HepG2 (cell line): ENCODE results near the gene ZDHHC14. TPM values are rescaled to one million over a fixed set of nuclear protein-coding genes. Genes with fewer than 3 reads are reported as not detected.

Source experiments
- ATAC-seq: fragments of 200-7000 bp; cut with Tn5 transposase; 3 replicates; pipeline ENCODE4 v1.9.1; 2020; ENCODE audit warnings: mild to moderate bottlenecking, moderate library complexity
- BruUV-seq: library from RNA; stranded (reverse); fragments of 400-500 nt; replicated peaks from 2 replicates; lab custom pipeline; 2021; lab: Mats Ljungman, UMichigan
- CTCF ChIA-PET: fragments of 300-600 bp; formaldehyde crosslinking; extraction: SDS; loops from one replicate; lab custom pipeline; 2021; ENCODE audit warnings: low total read pairs, inconsistent platforms, low intra/inter-chr PET ratio; lab: Yijun Ruan, JAX
- POLR2A ChIA-PET: fragments of 350-600 bp; sonication (Branson Sonifier 250); formaldehyde crosslinking; loops from one replicate; lab custom pipeline; 2020; ENCODE audit warnings: antibody characterized with exemption, inconsistent platforms; lab: Yijun Ruan, JAX
- DNase-seq: peaks from one replicate; pipeline ENCODE4 v3.0.0-alpha.2; 2015; ENCODE audit warnings: low spot score
- FAIRE-seq: peaks from 3 replicates; lab custom pipeline; 2011; peaks lifted over from hg19 to GRCh38; lab: Jason Lieb, UNC
- H2AFZ ChIP-seq: one replicate; pipeline ENCODE4 v1.6.1; 2011; ENCODE audit warnings: low read length, inconsistent platforms
- H3K27ac ChIP-seq: fragments of 300-600 bp; 3 replicates; pipeline ENCODE4 v1.8.0; 2011; ENCODE audit warnings: mixed run types, mild to moderate bottlenecking, mixed read lengths, low read length, inconsistent platforms; ENCODE audit not compliant: insufficient read depth; ENCODE audit errors: extremely low read length
- H3K27me3 ChIP-seq, 2 experiments: fragments of 200-600 bp in 1 of 2; 2 replicates in 1 of 2; 3 replicates in 1 of 2; pipeline versions ENCODE4 v1.6.0 to v1.8.0; 2011; ENCODE audit warnings: low read length in 2 of 2, mild to moderate bottlenecking in 2 of 2, moderate library complexity in 2 of 2, inconsistent platforms in 1 of 2; ENCODE audit not compliant: insufficient read depth in 2 of 2, control insufficient read depth in 1 of 2
- H3K36me3 ChIP-seq, 2 experiments: fragments of 200-600 bp in 1 of 2; replicated peaks in 1 of 2; 2 replicates in 1 of 2; 3 replicates in 1 of 2; pipeline versions ENCODE4 v1.5.1 to v1.8.0; 2011; ENCODE audit warnings: low read length in 2 of 2, inconsistent platforms in 1 of 2; ENCODE audit not compliant: insufficient read depth in 2 of 2, control insufficient read depth in 1 of 2
- H3K4me1 ChIP-seq: 2 replicates; pipeline ENCODE4 v1.5.1; 2012; ENCODE audit warnings: low read length, inconsistent platforms; ENCODE audit not compliant: insufficient read depth
- H3K4me2 ChIP-seq: 2 replicates; pipeline ENCODE4 v1.6.0; 2011; ENCODE audit warnings: low read depth, low read length, inconsistent platforms
- H3K4me3 ChIP-seq, 3 experiments: fragments of 200-600 bp in 1 of 3; sonication (generic), shearing (Covaris generic) in 1 of 3; replicated peaks in 1 of 3; 2 replicates each; pipeline ENCODE4 v1.5.1; 2011 to 2016; ENCODE audit warnings: low read length in 3 of 3, inconsistent platforms in 2 of 3, low read depth in 2 of 3, mild to moderate bottlenecking in 2 of 3, control low read depth in 1 of 3, mixed read lengths in 1 of 3; ENCODE audit not compliant: insufficient read depth in 1 of 3
- H3K79me2 ChIP-seq: one replicate; pipeline ENCODE4 v1.6.1; 2011; ENCODE audit warnings: low read length, inconsistent platforms; ENCODE audit not compliant: insufficient read depth
- H3K9ac ChIP-seq: 2 replicates; pipeline ENCODE4 v1.6.0; 2011; ENCODE audit warnings: mild to moderate bottlenecking, low read depth, low read length, inconsistent platforms; ENCODE audit not compliant: insufficient read depth
- H3K9me3 ChIP-seq: 2 replicates; pipeline ENCODE4 v1.5.1; 2012; ENCODE audit warnings: mild to moderate bottlenecking, low read length
- H4K20me1 ChIP-seq: 2 replicates; pipeline ENCODE4 v1.6.0; 2011; ENCODE audit warnings: inconsistent platforms, mild to moderate bottlenecking, low read length, moderate library complexity; ENCODE audit not compliant: insufficient read depth
- ATF7-NPFF ChIP-seq: sonication (generic); formaldehyde crosslinking; IDR thresholded peaks from 2 replicates; pipeline ENCODE4 v1.8.1; 2023; ENCODE audit warnings: mild to moderate bottlenecking, low read depth, missing genetic modification reagents, moderate library complexity
- GLI4 ChIP-seq: sonication (generic); formaldehyde crosslinking; IDR thresholded peaks from 2 replicates; pipeline ENCODE4 v1.5.1; 2020; ENCODE audit warnings: missing genetic modification reagents, mild to moderate bottlenecking, moderate library complexity, borderline replicate concordance
- KAT8 ChIP-seq: IDR thresholded peaks from 2 replicates; pipeline ENCODE4 v1.6.1; 2016; ENCODE audit warnings: missing genetic modification reagents, missing compliant biosample characterization
- MYNN ChIP-seq: sonication (generic); formaldehyde crosslinking; IDR thresholded peaks from 2 replicates; pipeline ENCODE4 v1.4.0; 2020; ENCODE audit warnings: mild to moderate bottlenecking, low read depth, missing genetic modification reagents
- NBN ChIP-seq: fragments of 450-650 bp; conservative IDR thresholded peaks from 2 replicates; pipeline ENCODE4 v1.6.1; 2017
- RXRB ChIP-seq: IDR thresholded peaks from 2 replicates; pipeline ENCODE4 v1.6.1; 2016; ENCODE audit warnings: borderline replicate concordance, missing genetic modification reagents, missing compliant biosample characterization
- ZFP1 ChIP-seq: IDR thresholded peaks from 2 replicates; pipeline ENCODE4 v1.6.1; 2016
- ZNF30 ChIP-seq: sonication (generic); formaldehyde crosslinking; IDR thresholded peaks from 2 replicates; pipeline ENCODE4 v1.5.0; 2020; ENCODE audit warnings: mild to moderate bottlenecking, missing genetic modification reagents
- ZNF414 ChIP-seq: sonication (generic); formaldehyde crosslinking; IDR thresholded peaks from 2 replicates; pipeline ENCODE4 v1.5.0; 2020; ENCODE audit warnings: missing genetic modification reagents
- ZNF687 ChIP-seq: sonication (generic); formaldehyde crosslinking; IDR thresholded peaks from 2 replicates; pipeline ENCODE4 v1.5.1; 2020; ENCODE audit warnings: mild to moderate bottlenecking, missing genetic modification reagents, moderate library complexity
- WGBS: methylation state at CpG from one replicate; pipeline ENCODE4 v1.1.6; 2017; ENCODE audit warnings: low lambda C conversion rate; 5-methylcytosine and 5-hydroxymethylcytosine counted together
- in situ Hi-C: cut with HindIII; loops from 2 replicates; pipeline ENCODE4 v1.10.0; 2017; ENCODE audit warnings: low pct_unique_long_range_greater_than_20kb; ENCODE audit not compliant: extremely low pct_ligation_motif_present
- intact Hi-C: fragments of 100-400 bp; cut with micrococcal nuclease; formaldehyde crosslinking; loops from one replicate; pipeline ENCODE4 v1.10.0; 2022; ENCODE audit not compliant: unreplicated experiment
- polyA plus RNA-seq, 8 experiments: library from polyadenylated mRNA; depleted of rRNA in 3 of 8; stranded (reverse) in 7 of 8; unstranded in 1 of 8; fragments of >200 nt; fragmentation: Illumina TruSeq in 4 of 8; extraction: Trizol in 4 of 8; gene quantifications; 2 replicates each; pipeline versions ENCODE4 v1.2.1 to v1.2.3, GENCODE V29; 2011 to 2016; ENCODE audit warnings: low read depth in 4 of 8, missing spikeins in 1 of 8, mixed read lengths in 1 of 8; ENCODE audit not compliant: insufficient read depth in 1 of 8
- total RNA-seq, 5 experiments: library from RNA; depleted of rRNA; stranded (reverse); fragments of >200 nt; fragmentation: Illumina TruSeq; extraction: Trizol; gene quantifications; 2 replicates each; pipeline ENCODE4 v1.2.3, GENCODE V29; 2016; ENCODE audit warnings: low read depth in 1 of 5
- TF ChIP-seq, protein P1 (sequence below): sonication (generic); formaldehyde crosslinking; IDR thresholded peaks from 2 replicates; pipeline ENCODE4 v1.9.0; 2021; ENCODE audit warnings: missing genetic modification reagents, mild to moderate bottlenecking, borderline replicate concordance

The ZDHHC14 gene
- total and polyA plus RNA-seq, 2 of the 13 experiments (the other 11 are each of a cell fraction or from before 2014, with no cell fraction given), result 3.7 to 9.5 TPM

DNA sequence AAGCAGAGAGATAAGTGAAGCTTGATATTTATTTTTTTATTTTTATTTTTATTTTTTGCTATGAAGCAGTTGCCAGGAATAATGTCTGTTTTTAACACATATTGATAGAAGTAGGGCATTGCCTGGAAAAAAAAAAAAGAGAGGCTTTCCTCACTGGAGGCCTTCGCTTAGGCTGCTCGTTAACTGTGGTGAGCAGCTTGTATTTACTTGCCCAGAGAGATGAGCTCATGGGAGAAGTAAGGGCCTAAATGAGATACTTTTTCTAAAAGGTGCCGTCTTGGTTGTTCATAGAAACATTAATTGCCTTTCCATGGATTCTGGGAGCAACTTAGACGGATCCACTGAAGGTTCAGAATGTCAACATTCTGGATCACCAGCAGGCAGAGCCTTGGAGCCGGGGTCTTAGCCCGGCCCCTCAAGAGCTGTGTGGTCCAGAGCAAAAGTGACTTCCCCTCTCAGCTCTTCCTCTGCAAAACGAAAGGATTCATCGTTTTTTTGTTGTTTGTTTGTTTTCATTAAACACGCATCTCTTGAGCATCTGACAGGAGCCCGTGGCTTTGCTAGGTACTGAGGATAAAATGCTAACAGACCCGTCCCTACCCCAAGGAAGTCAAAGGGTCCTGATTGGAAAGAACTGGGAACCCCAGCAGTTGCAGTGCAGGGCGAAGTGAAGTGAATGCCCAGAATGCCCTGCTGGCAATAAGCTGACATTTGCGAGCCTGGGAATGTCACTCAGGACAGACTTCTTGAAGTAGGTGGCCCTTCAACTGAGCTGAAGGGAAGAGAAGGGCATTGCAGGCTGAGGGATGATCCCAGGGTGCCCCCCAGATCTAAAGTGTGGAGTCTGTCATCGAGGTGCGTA is 138.5 kb downstream of the ZDHHC14 start:
- ATAC-seq (no peak), DNase-seq (no peak), FAIRE-seq (no peak)
- Histone ChIP-seq H3K9ac (no peak overlapping the region), H3K4me3 (no peak overlapping the region), H4K20me1 (no peaks in the 10 kb centered on the region), H3K4me1 (peaks cover 75% of the 10 kb centered on the region), H3K27me3 (no peaks in the 10 kb centered on the region), H3K79me2 (no peaks in the 10 kb centered on the region), H3K27ac (no peak overlapping the region), H3K36me3 (no peaks in the 10 kb centered on the region), H2AFZ (no peak overlapping the region), H3K9me3 (no peaks in the 10 kb centered on the region), H3K4me2 (no peak overlapping the region)
- CTCF ChIA-PET, result no interaction called here
- WGBS, result 97% methylated on average over 15 of the region's 15 CpGs
- no TSS peak for BruUV-seq
- intact Hi-C loops, result loop anchor here (5.0 kb wide), 1 partner anchor 137 kb away; the partner anchor contains the start of gene ZDHHC14
- 0 out of 2 replicates have a peak, but pooled peaks have one; percentile 51 for TF ChIP-seq ZNF30
- 0 out of 2 replicates have a peak, but pooled peaks have one; percentile 37 for TF ChIP-seq ZNF414 (CRISPR knock-in tag)
- TF ChIP-seq ZFP1 (CRISPR knock-in tag), result no peak
- TF ChIP-seq ATF7-NPFF (CRISPR knock-in tag), result 0 out of 2 replicates have a peak, but pooled peaks have one; percentile 28
- TF ChIP-seq MYNN, result no peak
- no peak for TF ChIP-seq NBN
- TF ChIP-seq RXRB (CRISPR knock-in tag), result no peak
- 0 out of 2 replicates have a peak, but pooled peaks have one; percentile 11 for TF ChIP-seq GLI4 (CRISPR knock-in tag)
- TF ChIP-seq KAT8 (CRISPR knock-in tag), result no peak
- TF ChIP-seq ZNF687, result peak; percentile 26; the same call in 1 of the 2 replicates
- TF ChIP-seq, protein P1, sequence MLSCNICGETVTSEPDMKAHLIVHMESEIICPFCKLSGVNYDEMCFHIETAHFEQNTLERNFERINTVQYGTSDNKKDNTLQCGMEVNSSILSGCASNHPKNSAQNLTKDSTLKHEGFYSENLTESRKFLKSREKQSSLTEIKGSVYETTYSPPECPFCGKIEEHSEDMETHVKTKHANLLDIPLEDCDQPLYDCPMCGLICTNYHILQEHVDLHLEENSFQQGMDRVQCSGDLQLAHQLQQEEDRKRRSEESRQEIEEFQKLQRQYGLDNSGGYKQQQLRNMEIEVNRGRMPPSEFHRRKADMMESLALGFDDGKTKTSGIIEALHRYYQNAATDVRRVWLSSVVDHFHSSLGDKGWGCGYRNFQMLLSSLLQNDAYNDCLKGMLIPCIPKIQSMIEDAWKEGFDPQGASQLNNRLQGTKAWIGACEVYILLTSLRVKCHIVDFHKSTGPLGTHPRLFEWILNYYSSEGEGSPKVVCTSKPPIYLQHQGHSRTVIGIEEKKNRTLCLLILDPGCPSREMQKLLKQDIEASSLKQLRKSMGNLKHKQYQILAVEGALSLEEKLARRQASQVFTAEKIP, result no peak
- POLR2A ChIA-PET, result interaction anchor here (1.6 to 11.0 kb wide), 3 partner anchors 8 to 196 kb away, joined by 3 to 186 read pairs (median 9); no protein-coding TSS in a partner anchor
- in situ Hi-C loops, result no loop called here
